GM18520 (cell line): ENCODE measurements around the gene SQSTM1.
A peak's percentile ranks its signal among the peaks of the same experiment; 100 is the strongest.

Experiments used
- ATAC-seq: cut with Tn5 transposase; IDR thresholded peaks from one replicate; pipeline ENCODE4 v1.9.1; 2021; ENCODE audit not compliant: unreplicated experiment

Gene SQSTM1

DNA sequence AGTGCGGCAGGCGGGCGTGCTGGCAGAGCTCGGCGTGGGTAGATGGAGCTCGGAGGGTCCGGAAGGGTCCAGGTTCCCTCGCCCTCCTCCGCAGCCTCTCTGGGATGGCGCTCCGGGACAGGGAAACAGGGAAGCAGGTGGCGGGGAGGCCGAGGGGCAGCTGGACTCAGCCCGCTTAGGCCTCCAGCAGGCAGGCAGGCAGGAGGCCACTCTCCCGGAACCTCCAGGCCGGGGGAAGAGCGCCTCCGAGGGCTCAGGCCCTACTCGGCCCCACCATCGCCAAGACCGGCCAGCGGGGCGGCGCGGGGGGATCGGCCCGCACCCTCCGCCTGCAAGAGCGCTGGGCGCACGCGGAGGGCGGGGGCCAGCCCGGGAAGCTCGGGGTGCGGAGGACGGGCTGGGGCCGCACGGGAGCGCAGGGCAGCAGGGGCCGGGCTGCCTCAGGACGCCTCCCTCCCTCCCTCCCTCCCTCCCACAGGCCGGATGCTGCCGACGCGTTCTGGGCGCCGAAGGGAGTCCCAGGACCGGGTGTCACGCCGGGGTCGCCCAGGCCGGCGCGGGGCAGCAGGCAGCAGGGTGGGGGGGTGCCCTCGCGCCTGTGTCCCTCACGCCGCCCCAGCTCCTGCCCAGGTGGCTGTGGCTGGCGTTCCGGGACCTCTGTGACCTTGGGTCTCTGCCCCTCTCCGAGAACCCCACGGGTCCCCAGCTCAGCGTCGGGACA, 15.0 kb upstream of the SQSTM1 start:
- ATAC-seq = peak; percentile 18

- ATAC-seq = peak; percentile 56
Observed at GRCh38 chr5:179806250-179807048, 14.3 kb upstream of the SQSTM1 start, which contains the start of gene MGAT4B. Gene MGAT4B (minus strand): TSS chr5:179806866. CDS start chr5:179806583, 283 bp downstream.

GRCh38 chr5:179812135-179812825, 8.4 kb upstream of the SQSTM1 start:
- no peak for ATAC-seq

- no peak for ATAC-seq
Observed at GRCh38 chr5:179812997-179813607, 7.6 kb upstream of the SQSTM1 start.

- no peak for ATAC-seq
Observed at GRCh38 chr5:179814090-179814489, 6.6 kb upstream of the SQSTM1 start.

DNA sequence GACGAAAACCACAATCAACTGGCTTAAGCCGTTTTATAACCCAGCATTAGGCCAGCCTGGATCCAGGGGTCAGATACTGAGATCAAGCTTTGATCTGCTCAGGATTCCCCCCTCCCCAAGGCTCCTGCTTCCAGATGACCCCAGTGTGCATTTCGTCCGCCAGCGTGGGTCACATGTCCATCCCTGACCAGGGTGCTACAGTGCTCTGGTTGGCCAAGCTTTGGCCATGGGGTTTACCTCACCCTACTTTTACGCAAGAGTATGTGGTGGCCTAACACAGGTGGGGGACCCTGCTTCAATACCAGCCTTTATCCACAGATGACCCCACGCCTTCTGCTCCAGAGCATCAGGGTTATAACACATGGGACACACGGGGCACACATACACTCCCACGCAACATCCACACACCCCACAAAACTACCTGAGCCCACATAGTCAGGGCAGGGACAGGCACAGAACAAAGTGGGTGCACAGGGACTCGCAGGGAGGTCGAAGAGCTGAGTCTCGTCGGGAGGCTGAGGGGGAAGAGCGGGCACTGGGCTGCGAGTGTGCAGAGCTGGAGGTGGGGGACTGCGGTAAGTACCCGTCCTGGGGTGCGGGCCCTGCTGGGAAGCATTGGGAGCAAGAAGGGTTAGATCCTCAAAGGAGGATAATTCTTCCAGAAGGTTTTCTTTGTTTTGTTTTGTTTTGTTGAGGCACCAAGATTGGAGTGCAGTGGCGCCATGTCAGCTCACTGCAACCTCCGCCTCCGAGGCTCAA, 5.0 kb upstream of the SQSTM1 start:
- ATAC-seq = no peak

DNA sequence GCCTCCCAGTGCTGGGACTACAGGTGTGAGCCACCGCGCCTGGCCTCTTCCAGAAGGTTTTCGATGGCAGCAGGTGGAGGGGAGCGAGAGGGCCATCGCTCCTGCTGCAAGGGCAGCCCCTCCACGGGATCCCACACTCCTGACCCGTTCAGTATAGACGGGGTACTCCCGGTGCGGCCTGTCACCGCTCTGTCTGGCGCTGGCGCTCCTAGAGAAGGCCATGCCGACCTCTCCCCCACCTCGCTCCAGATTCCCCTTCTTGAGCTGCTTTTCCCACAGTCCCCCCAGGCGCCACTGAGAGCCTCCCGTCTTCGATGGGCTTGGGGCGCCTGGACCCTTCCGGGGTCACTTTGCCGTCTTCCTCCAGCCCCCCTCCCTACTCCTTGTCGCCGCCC, 4.3 kb upstream of the SQSTM1 start:
- ATAC-seq = no peak

DNA sequence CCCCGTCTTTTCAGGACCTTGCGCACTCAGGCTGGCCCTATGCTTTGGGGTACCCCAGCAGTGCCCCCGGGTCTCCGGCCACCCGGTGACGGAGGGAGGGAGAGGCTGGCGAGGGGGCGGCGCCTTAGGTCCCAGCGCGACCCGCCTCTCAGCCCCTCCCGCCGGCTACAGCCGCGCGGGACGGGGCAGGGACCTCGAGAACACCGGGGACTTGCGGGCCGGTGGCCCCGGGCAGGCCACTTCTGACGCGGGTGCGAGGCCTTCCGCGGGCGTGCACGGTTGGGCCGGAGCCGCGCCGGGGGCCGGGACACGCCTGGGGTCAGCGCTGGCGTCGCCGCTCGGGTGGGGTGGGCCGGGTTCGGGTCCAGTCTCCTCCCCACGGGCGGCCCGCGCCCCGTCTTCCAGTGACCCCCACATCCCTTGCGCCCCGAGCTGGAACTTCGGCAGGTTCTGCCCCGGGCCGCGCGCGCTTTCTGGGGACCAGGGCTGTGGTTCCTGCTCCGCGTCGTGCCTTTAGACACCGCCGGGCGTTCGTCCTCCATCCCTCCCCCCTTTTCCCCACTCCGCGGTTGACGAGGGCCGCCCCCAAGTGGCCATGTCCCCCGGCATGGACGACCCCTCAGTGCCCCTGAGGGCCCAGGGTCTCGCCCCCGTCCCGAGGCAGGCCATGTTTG, 3.8 kb upstream of the SQSTM1 start:
- ATAC-seq = no peak

- ATAC-seq = no peak
Observed at GRCh38 chr5:179817470-179817840, 3.2 kb upstream of the SQSTM1 start.

GRCh38 chr5:179817890-179818745, 2.6 kb upstream of the SQSTM1 start:
- ATAC-seq = no peak

- ATAC-seq = peak; percentile 39
Observed at GRCh38 chr5:179818746-179819295, 1.9 kb upstream of the SQSTM1 start.

GRCh38 chr5:179819296-179820126, 1.2 kb upstream of the SQSTM1 start:
- ATAC-seq = no peak

GRCh38 chr5:179820127-179820482, 600 bp upstream of the SQSTM1 start:
- ATAC-seq = no peak

GRCh38 chr5:179821298-179822058, 773 bp downstream of the SQSTM1 start:
- ATAC-seq = peak; percentile 23

- no peak for ATAC-seq
Observed at GRCh38 chr5:179822059-179822432, 1.3 kb downstream of the SQSTM1 start.

- no peak for ATAC-seq
Observed at GRCh38 chr5:179822444-179822990, 1.8 kb downstream of the SQSTM1 start.
